ENCODE measurements around the gene RBMXL2. TPM values are rescaled to one million over a fixed set of nuclear protein-coding genes. Genes with fewer than 3 reads are reported as not detected.

The RBMXL2 gene
- polyA plus RNA-seq, 3 donors = not detected

Other genes with a start within 250 kb of the RBMXL2 start
- gene OR10A5, start 243.3 kb upstream of the RBMXL2 start, polyA plus RNA-seq = not detected
- not detected for gene OR10A2, start 225.9 kb upstream of the RBMXL2 start, polyA plus RNA-seq
- not detected for gene OR10A4, start 212.4 kb upstream of the RBMXL2 start, polyA plus RNA-seq
- gene OR2D2, start 196.5 kb upstream of the RBMXL2 start, polyA plus RNA-seq = not detected
- gene OR2D3, start 168.0 kb upstream of the RBMXL2 start, polyA plus RNA-seq = not detected
- gene ZNF215, start 162.6 kb upstream of the RBMXL2 start, polyA plus RNA-seq = 1 to 10 TPM in 1 of 3 donors, under 1 TPM in 2; 0.48 to 2.8 (median 0.90) TPM
- under 1 TPM; 0.51 to 0.94 (median 0.90) TPM for gene ZNF214, start 68.7 kb upstream of the RBMXL2 start, polyA plus RNA-seq
- under 1 TPM in 1 of 3 donors, not detected in 2; 0.11 TPM for gene NLRP14, start 68.5 kb upstream of the RBMXL2 start, polyA plus RNA-seq
- under 1 TPM in 2 of 3 donors, not detected in 1; 0.01 to 0.54 TPM for gene SYT9, start 162.9 kb downstream of the RBMXL2 start, polyA plus RNA-seq